Hepatocyte (in vitro differentiated cells): ENCODE results near the gene MRPS18B.

ENCODE experiments used
- EZH2phosphoT487 ChIP-seq: fragments of 200-600 bp; sonication (generic); IDR thresholded peaks from one replicate; pipeline ENCODE4 v1.6.1; 2018; ENCODE audit warnings: antibody characterized with exemption, mild to moderate bottlenecking, low read depth, moderate library complexity; ENCODE audit not compliant: unreplicated experiment, severe bottlenecking
- TF ChIP-seq, protein P1 (sequence below): fragments of 200-600 bp; sonication (generic); IDR thresholded peaks from 2 replicates; pipeline ENCODE4 v1.5.1; 2016; ENCODE audit warnings: antibody characterized with exemption, mild to moderate bottlenecking; ENCODE audit not compliant: poor library complexity

GRCh38 chr6:30619561-30619960 is 1.9 kb downstream of the MRPS18B start:
- TF ChIP-seq, protein P1, sequence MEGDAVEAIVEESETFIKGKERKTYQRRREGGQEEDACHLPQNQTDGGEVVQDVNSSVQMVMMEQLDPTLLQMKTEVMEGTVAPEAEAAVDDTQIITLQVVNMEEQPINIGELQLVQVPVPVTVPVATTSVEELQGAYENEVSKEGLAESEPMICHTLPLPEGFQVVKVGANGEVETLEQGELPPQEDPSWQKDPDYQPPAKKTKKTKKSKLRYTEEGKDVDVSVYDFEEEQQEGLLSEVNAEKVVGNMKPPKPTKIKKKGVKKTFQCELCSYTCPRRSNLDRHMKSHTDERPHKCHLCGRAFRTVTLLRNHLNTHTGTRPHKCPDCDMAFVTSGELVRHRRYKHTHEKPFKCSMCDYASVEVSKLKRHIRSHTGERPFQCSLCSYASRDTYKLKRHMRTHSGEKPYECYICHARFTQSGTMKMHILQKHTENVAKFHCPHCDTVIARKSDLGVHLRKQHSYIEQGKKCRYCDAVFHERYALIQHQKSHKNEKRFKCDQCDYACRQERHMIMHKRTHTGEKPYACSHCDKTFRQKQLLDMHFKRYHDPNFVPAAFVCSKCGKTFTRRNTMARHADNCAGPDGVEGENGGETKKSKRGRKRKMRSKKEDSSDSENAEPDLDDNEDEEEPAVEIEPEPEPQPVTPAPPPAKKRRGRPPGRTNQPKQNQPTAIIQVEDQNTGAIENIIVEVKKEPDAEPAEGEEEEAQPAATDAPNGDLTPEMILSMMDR, result no peak
- no peak for TF ChIP-seq EZH2phosphoT487
